A172 (cell line): ENCODE measurements around the gene BMPR1B. TPM values are rescaled to one million over a fixed set of nuclear protein-coding genes. Genes with fewer than 3 reads are reported as not detected.
"Not testable (repeated sequence)": the region's sequence is repeated elsewhere in the genome, so short reads cannot be mapped to it uniquely, and the experiment has no call there.

ENCODE experiments used
- DNase-seq: peaks from one replicate; pipeline ENCODE4 v3.0.0-alpha.2; 2015; ENCODE audit warnings: low spot score
- total RNA-seq: library from RNA; depleted of rRNA; stranded (reverse); fragments of >200 nt; shearing (Covaris generic); gene quantifications from 2 replicates; pipeline ENCODE4 v1.2.3, GENCODE V29; 2014

BMPR1B gene
- total RNA-seq, 1 experiment from 2014 or later: 0.05 TPM

DNA sequence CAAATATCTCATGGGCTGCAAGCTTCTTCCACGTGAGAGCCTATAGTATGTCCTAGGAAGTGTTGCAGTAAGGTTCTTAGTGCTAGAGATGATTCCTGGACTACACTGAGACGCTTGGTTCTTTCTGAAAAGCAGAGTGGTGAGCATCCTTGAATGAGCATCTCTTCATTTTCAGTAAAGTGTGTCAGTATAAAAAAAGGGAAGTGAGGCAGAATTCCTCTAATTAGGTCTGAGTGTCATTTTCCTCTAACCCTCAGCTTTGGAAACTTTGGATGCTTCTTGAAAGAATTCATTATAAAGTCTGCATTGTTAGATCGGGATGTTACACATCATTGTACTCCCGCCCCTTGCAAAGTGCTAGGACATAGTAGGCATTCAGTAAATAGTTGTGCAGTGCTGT is 5.2 kb downstream of the BMPR1B start:
- no peak for DNase-seq

DNA sequence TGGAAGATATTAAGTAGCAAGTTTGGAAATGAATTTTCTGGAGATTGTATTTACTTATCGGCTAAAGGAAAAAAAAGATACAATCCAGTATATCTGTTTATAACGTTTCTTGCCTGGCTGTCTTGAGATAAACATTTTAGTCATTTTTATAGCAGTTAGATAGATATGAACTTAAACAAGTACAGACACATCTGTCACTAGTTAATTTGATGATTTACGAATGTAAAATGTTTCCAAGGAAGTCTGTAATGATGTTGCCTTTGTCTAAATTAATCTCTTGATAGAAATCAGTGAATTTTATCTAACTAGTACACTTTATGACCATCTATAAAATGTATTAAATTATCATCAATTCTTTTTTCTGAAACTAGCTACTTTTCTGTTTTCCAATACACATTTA is 5.7 kb downstream of the BMPR1B start:
- DNase-seq: no peak

DNA sequence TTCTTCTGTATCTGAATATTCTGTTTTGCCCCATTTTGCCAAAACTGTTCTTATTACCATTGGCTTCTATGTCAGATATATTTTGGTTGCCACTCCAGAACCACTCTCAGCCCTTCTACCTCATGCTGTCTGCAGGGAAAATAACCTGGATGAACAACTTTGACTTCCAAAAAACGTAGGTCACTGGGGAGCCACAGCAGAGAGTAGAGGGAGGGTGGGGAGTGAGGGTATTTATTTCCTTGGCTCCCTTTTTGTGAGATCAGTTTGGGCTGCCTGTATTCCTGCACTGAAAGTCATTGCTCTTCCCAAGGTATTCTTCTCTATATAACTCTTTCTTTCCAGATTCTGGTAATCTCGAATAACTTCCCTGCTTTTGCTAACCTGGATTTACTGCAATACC is 6.3 kb downstream of the BMPR1B start:
- no peak for DNase-seq

DNA sequence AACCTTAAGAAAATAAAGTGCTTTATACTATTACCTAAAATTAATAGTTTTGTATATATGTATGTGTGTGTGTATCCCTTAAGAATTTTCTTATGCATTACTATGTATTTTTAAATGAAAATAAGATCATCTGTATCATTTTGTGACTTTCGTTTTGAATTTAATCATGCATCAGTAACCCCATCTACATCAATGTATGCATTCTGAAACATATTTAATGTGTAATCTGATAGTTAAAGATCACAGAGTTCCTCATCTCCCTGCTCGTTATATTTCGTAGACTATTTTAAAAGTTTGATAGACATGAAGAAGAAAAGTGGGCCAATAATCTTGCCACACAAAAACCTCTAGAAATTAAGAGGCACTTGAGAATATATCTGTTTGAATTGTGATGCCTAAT is 7.4 kb downstream of the BMPR1B start:
- DNase-seq: no peak

DNA sequence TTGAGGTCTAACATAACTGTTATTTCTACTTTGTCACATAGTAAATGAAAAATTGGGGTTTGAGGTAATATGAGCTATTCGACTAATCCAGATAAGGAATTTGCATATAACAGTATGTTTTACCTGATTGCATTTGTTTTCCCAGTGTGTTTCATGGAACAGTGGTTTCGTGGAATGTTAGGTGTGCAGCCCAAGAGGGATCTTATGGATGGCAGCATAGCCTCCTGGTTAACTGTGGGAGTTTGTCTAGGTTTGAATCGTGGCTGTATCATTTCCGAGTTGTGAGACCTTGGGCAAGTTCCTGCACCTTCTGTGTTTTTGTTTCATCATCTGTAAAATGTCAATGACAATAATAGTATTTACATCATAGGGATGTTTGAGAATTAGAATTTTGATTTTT is 7.9 kb downstream of the BMPR1B start:
- no peak for DNase-seq

DNA sequence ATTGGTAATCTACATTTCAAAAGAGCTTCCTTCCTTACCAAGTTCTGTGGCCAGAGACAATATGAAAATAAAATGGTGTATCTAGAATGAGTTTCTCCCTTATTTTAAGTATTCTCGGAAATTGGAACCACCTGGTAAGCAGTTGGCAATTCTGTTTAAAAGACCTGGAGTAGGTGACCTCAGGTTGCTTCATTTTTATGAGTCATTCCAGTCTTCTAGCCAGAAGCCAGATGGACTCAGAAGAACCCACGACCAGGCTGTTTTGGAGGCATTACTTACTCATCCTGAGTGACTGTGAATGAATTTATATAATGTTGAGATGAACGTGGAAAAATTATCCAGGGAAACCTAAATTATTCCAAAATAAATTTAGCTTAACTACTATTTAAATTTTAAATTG is 9.1 kb downstream of the BMPR1B start:
- peak; percentile 6 for DNase-seq

DNA sequence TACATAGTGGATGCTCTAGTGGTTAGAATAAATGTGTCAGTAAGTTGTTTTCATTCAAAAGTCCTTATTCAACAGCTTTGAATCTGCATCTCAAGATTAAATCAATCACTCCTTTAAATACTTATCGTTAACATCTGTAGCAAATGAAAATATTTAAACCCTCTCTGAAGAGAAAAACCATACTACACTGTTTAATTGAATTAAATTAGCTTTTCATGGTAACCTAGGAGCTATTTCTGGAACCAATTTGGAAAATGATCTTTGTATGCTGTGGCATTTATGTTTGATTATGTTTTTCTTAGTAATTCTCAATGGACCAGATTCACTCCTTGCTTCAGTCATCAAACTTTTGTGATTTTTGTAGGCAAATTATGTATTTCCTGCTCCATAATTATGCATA is 9.7 kb downstream of the BMPR1B start:
- DNase-seq: no peak

DNA sequence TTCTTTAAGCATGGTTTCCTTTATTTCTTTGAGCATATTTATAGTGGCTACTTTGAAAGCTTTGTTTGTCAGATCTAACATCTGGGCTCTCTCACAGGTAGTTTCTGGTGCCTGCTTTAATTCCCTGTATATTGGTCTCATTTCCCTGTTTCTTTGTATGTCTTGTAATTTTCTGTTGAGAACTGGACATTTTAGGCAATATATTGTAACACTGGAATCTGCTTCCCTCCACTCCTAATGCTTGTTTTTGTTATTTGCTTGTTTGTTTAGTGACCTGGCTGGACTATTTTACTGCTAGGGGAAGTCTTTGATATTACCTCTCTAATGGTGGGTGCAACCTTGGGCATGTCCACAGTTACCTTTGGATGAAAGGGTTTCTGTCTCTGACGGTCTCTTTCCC is 25.0 kb downstream of the BMPR1B start:
- no peak for DNase-seq

DNA sequence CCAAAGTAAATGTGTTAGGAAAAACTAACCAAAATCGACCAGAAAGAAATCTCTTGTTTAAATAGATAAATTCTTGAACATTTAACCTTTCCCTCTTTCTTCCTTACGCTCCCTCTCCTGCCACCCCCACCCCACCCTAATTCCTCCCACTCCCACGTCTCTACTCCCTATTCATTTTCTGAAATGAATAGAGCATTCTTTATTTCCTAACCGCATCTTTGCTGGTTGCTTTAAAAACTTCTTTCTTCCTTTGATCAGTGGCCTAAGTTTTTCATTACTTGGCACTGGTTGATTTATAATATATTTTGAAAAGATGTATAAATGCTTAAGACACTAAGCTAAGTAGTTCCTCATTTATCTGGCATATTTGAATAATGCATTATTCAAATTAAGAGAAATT is 33.9 kb downstream of the BMPR1B start:
- no peak for DNase-seq

DNA sequence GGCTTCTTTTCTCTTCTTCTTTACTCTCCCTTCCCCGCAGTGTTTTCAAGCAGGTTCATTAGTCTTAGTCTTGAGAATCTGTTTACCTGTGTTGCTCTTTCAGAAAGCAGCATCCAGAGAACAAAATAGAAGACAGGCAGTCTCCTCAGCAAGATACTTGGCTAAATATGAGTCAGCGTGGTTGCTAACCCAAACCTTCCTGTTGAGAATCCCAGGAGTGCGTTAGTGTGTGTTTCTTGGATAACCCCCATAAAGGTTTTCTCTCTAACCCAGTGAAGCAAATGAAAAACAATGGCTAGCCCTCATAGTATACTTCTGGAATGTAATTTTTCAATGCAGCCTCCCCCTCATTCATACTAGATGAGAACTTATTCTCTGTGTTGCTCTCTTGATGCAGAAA is 41.1 kb downstream of the BMPR1B start:
- no peak for DNase-seq

DNA sequence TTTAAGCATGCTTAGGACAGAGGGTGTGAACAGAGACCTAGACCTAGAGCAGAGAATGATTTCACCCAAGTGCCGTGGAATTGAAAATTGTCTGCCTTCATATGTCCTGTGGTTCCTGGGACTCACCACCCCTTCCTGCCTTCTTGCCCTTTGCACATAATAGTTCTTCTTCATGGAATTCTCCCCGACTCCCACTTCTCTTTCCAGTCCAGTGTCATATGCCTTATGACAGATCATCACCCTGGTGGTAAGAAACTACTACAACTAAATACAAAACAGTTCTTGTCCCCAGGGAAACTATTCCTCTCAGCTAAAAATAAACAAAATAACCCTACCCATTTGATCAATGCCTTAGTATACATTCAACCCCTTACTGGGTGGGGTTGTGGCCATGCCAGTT is 43.3 kb downstream of the BMPR1B start:
- DNase-seq: no peak

DNA sequence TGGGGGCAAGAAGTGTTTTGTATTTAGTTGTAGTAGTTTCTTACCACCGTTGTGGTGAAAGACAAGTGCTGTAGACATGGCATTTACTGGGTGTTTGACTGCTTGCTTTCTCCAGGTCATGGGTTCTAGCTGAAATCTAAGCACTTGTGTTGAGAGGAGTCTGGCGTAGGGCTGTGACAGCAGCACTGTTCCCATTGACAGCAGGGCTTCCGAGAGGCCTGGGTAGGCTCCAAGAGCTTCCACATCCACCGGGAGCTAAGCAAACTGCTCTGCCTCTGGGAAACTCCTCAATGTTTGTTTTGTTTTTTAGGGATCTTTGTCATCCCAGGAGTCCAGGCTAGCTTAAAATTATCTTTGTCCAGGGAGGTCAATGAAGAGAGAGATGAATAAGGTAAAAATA is 44.3 kb downstream of the BMPR1B start:
- no peak for DNase-seq

DNA sequence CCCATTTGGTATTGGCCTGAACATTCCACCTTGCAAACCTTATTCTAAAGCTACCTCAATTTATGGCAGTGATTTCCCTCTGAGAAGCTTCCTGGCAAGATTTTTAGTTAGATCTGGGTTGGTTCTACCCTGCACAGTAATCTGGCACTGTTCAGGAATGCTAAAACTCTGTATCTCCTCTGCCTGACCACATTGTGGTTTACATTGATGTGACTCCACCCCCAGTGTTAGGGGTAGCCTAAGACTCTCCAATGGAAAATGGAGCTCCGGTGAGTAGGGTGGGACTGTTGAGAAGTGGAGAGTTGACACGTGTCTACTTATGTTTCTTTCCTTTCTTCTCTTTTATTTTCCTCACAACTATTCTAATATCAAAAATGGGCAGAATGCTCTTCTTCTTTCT is 45.4 kb downstream of the BMPR1B start:
- peak; percentile 24 for DNase-seq

DNA sequence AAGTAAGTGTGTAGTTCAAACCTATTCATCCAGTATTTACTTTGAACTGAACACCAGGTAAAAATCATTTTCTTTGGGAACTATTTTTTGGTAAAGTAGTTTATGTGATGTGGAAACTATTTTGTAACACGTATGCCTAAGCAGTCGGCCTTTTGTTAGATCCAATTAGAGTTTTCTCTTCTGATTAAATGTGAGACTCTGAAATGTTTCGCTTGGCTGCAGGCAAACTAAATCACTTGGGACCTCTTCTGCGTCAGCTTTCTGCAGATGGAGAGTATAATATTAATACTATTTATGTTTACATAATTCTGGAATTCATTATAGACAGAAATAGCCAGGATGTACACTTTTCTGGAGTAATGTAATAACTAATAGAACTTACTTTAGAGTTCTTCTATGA is 46.9 kb downstream of the BMPR1B start:
- no peak for DNase-seq

DNA sequence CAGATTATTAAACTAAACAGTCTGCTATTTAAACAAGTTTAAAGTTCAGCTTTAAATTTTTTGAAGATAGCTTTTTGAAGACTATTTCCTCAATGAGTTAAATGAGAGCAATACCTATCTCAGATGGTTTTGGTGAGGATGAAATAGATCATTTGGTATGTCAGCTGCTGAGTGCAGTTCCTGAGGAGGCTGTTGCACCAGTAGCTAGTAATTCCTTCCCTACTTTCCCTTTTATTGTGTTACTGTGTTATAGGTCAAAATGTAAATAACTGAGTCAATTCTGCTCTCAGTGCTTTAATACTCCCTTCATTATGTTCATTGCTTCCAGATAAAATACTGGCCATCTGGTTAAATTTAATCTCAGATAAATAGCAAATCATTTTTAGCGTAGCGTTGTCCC is 48.6 kb downstream of the BMPR1B start:
- no peak for DNase-seq

DNA sequence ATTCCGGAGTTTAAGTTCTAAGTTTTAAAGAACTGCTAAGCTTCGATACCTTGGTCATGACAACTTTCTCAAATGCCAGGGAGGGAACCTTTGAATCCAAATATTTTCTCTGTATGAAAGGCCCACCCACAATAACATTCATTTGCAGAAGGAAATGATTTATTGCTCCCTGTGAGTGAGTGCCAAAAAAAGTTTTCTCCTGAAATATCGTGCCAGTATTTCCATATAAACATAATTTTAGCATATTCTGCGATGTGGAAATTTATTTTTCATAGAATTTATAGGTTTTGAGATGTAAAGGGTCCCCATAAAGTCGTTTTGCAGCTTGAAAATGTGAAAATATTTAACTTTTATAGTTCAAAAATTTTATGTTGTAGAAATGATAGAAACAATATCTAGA is 53.9 kb downstream of the BMPR1B start:
- DNase-seq: no peak

DNA sequence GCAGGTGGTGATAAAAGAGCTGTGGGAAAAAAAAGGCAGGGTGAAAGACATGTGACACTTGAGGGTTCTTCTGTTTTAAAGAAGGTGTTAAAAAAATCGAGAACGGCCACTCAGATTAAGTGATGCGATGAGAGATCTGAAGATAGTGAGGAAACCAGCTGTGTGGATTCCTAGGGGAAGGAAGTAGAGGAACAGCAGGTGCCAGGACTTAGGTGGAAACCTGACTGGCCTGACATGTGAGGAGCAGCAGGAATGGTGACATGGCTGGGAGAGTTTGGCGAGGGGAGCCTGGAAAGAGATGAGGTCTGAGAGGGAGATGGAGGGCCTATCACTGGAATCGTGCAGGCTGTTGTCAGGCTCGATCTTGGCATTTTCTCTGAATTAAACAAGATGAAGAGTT is 55.5 kb downstream of the BMPR1B start:
- DNase-seq: no peak

DNA sequence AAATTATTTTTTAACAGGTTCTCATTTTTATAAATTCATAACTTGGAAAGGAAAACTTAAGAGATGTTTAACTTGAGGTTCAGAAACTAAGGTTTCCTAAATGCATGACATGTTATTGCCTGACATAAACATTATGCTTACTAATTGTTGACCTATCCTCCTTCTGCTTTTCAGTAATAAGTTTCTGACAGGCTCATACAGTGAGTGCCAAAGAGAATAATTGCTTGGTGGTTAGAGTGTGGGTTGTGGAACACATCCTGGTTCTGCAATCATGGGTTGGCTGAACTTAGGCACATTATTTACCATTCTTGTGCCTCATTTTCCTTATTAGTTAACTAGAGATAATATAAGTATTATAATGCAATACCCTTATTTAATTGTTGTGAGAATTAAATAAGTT is 56.5 kb downstream of the BMPR1B start:
- no peak for DNase-seq

DNA sequence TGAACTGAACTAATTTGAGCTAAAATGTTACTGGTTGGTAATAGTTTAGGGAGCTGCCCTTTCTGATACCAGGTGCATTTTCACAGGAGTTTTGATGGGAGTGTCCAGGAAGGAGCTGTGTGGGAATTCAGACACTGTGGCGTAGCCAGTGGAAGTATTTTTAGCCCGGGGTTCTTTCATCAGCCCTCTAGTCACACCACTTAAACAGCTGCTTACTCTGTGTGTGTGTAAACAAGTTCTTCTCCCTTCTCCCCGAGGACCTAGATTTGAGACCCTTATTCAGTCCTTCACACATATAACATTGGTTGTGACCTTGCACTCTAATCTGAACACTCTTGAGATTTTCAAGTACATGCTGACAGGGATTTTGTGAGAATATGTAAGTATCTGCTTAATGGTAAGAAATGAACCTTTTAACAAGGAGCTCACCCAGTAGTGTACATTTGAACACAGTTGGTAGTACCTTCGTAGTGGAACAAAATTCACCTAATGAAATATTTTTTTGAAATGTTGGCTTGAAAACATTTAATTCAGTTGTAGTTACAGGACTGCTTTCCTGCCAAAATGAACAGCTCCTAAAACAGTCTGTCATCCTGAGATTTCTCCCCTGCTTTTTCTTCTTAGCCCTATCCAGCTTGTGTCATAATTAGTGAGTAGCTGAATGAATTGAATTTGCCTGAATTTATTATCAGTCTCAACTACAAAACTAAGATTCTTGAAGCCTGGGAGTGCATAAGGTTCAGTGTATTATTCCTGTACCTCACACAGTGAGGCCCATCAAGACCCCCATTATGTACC is 61.8 kb downstream of the BMPR1B start:
- no peak for DNase-seq

DNA sequence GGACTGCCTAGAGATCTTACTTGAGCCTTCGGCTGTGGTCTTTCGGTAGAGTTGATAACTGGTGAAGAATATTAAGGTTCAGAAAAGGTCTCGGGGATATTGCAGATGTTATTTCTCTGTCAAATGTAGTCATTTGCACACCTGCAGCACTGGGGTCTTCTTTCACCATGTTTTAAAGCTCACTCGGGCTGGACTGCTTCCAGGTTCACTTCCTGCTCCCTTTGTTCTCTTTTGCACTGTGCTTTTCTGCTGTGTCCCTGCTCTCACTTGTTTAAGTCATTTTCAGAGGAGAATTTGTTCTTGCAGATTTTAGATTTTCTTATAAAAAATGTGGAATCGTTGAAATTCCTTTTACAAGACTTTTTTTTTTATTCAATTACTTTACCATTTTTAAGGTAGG is 68.5 kb downstream of the BMPR1B start:
- DNase-seq: no peak

DNA sequence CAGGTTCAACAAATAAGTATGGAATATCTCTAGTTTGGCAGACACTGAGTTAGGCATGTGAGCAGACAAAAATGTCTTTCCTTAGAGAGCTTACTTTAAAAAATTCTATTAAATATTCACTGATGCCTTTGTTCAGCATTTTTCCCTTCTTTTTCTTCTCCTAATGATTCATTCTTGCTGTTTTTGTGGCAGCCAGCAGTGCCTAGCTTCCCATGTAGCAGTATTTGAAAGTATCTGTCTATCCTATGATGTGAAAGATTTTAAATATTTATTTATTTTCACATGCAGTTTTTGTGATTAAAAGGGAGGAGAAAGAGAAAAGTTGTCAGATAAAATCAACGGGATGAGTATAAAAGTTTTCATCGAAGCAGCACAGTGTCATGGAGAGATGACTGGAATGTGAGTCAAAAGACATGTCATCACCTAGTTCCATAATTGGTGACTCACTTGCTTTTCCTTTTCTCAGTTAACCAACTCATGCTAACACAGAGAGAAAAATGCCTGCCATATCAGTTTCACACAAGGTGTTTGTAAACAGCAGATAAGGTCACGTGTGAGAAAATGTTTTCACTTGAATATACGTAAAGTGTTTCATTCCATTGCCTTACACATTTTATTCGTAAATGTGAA is 69.8 kb downstream of the BMPR1B start:
- peak; percentile 80 for DNase-seq

DNA sequence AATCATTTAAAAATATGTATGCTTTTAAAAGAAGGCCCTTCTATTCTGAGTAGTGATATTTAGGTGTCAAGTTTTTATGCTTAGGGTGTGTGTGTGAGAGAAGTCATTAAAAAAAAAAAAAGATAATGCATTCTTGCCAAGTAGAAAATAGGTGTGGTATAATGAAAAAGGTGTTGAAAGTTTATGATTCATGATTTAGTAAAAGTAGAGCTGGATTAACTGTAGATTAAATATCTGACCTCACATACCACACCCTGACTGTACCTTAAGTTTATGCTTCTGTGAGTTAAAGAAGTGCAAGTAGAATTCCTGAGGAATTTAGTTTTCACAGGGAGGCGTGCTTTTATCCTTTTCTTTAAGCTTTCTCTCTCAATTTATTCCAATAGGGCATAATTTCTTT is 71.1 kb downstream of the BMPR1B start:
- no peak for DNase-seq

DNA sequence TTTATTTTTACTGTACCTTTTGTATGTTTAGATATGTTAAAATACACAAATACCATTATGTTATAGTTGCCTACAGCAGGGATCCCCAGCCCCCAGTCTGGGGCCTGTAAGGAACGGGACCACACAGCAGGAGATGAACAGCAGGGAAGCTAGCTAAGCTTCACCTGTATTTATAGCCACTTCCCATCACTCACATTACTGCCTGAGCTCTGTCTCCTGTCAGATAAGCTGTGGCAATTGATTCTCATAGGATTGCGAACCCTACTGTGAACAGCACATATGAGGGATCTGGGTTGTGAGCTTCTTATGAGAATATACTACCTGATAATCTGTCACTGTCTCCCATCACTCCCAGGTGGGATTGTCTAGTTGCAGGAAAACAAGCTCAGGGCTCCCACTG is 73.9 kb downstream of the BMPR1B start:
- no peak for DNase-seq

DNA sequence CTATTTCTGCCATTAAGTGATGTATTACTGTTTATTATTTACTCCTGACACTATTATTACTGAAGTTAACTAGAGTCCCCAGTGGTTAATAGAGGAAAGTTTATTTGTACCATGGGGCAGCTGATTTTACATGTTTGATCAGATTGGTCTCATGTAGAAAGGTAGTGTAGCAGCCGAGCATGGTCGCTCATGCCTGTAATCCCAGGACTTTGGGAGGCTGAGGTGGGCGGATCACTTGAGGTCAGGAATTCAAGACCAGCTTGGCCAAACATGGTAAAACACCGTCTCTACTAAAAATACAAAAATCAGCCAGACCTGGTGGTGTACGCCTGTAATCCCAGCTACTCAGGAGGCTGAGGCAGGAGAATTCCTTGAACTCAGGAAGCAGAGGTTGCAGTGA is 74.6 kb downstream of the BMPR1B start:
- not testable (repeated sequence) for DNase-seq
